Stimulated activated CD4-positive, alpha-beta T cell treated with anti-CD3 and anti-CD28 coated beads, Interleukin-4, amount 100 ng/mL, for 4 hours (primary cell): Measurements from ENCODE around the gene KL.

Source experiments
- DNase-seq, 2 experiments: peaks; one replicate each; pipeline ENCODE4 v3.0.0-alpha.2; 2020

The KL gene

DNA sequence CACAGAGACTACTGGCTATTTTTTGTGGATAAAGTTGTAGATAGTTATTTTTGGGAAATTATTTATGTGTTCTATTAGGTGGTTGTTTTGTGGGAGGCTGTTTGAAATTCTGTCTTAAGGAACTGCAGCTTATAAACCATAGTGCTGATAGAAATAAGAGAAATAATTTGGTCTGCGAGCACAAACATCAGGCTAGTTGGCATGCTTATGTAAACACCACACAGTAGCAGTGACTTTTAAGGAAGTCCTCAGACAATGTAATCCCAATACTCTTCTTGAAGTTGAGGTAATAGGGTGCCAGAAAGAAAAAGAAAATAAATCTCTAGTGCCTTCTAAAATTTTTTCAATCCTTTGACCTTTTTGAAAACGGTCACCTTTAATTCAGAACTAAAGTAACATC is 23.9 kb downstream of the KL start:
- DNase-seq = no peak

DNA sequence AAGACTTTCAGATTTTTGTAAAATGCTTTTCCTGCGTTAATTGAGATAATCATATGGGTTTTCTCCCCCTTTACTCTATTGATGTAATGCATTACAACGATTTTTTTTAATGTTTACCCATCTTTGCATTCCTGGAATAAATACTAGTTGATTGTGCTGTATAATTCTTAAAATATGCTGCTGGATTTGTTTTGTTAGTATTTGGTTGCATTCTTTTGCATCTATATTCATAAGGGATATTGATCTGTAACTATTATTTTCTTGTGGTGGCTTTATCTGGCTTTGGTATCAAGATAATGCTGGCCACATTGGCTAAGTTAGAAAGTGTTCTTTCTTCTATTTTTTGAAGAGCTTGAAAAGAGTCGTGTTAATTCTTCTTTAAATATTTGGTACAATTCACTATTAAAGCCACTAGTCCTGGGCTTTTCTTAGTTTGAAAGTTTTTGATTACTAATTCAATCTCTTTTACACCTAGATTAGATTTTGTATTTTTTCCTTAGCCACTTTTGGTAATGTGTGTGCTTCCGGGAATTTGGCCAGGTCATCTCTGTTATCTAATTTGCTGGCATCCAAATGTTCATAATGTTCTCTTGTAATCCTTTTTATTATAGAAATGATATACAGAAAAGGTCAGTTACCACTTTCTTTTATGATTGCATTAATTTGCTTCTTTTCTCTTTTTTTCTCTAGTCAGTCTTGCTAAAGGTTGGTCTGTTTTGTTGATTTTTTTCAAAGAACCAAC is 29.8 kb downstream of the KL start:
- DNase-seq = no peak

GRCh38 chr13:33050161-33050560 is 33.9 kb downstream of the KL start:
- no peak for DNase-seq

DNA sequence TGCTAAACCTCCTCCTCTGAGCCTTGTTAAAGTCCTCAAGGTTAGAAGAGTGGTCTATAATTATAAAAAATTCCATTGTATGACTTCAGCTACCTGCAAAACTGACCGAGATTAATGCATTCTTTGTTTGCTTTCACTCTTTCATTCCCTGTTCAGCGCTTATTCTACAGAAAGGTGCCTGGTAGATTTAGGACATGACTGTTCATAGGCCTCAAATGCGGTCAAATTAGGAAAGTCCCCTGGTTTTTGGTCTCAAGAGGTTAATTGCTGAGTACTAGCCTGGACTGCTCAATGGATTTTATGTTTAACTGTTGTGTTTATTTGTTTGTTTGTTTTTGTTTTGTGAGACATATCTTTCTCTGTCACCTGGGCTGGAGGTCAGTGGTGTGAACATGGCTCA is 35.4 kb downstream of the KL start:
- DNase-seq = no peak

DNA sequence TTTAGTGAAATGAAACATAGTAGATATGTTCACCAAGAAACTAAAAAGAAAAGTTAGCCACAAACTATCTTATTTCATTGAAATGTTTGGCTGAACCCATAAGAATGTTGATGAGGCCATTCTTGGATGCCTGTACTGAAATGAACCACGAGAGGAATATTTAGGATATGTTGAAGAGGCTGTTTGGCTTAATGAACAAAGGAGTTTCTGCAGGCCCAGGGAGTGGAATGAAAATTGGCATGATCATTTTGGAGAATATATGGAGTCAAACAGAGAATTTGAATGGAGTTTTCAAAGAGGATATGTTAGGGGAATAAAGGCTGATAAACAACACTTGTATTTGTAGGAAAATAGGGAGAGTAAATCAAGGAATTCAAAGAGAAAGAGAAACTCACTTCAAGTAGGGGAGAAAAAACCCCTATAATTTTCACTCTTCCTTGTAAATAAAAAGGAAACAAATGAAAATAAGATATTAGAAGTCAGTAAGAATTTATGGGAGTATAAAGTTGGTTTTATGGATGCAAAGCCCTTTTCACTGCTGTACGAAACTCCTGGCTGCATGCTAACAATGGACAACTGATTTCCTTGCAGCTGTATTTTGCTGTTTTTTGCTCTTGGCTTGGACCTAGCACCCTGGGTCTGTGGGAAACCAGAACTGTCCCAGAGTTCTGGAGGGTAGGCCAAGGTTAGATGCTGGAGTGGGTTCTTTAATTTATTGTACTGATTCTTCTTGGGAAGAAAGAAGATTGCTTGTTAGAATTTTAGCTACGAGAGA is 36.5 kb downstream of the KL start:
- DNase-seq = no peak

GRCh38 chr13:33053397-33054066 is 37.3 kb downstream of the KL start:
- no peak for DNase-seq

DNA sequence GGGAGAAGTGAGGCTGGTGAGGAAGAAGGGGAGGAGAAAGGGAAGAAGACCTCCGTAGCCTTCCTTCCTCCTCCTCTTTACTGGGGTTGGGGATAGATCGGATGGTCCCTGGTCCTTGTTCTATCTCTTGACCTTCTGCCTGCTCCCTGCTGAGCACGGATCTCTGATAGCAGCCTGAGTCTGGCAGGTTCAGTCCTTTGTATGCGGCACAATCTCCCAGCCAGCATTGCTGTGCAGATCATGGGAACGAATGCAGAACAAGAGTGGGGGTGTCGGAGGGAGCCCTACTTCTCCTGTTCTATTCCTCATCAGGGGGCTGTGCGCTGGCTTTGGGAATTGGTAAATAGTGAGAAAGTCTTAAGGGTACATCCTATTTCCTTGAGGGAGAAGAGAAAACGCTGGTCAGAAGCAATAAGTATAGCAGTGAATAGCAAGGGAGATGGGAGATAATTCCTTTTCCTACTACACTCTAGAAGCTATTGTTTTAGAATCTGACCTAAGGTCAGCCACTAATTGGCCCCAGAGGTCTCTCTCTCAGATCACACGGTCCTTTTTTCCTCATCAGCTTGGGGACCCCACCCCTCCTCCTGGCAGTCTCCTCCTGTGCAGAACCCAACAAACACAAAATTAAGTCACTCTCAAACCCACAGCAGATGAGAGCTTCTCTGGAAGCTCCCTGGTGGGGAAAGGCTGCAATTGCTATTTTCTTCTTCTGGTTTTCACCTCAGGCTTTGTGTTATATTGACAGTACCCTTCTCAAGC is 41.0 kb downstream of the KL start:
- no peak for DNase-seq

DNA sequence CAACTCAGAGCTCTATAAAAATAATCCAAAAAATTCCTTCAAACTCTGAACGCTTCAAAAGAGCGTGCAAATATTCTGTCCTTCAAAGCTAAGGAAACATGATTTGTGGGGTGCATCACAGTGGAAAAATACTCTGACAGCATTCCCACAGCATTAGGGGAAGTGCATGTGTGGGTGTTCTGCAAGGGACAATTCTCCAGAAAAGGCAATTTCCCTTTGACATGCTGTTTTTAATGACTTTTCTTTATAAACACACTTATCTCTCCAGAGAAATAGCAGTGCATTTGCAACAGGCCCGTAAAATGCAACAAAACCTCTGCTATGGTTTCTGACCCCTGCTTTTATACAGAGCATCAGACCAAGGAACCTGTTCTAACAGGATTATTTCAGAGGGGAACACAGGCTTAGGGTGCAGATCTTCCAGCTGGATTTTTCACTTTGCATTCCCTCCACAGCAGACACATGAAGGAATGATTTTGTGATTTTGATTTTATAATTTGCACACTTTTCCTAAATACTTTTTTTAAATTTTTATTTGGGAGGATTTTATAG is 42.6 kb downstream of the KL start:
- DNase-seq = no peak

DNA sequence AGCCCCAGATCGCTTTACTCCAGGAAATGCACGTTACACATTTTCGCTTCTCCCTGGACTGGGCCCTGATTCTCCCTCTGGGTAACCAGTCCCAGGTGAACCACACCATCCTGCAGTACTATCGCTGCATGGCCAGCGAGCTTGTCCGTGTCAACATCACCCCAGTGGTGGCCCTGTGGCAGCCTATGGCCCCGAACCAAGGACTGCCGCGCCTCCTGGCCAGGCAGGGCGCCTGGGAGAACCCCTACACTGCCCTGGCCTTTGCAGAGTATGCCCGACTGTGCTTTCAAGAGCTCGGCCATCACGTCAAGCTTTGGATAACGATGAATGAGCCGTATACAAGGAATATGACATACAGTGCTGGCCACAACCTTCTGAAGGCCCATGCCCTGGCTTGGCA is 44.6 kb downstream of the KL start:
- no peak for DNase-seq

DNA sequence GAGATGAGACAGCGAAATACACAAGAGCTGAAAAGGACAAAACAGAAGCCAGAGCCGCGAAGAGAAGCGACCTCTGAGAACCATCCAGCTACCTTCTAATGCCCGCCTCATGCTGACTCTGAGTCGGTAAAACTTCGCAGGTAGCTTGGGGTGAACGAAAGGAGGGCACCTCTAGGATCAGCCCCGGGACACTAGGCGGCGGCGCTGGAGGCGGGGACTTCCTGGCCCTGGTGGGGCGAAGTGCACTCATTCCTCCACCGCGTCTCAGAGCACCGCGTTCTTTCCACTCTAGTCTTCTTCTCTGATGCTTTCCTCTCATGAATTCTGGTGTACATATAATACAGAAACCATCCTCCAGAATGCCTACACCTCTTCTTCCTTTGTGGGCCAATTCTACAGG is 50.1 kb downstream of the KL start:
- DNase-seq = no peak

GRCh38 chr13:33069365-33069764 is 53.1 kb downstream of the KL start:
- no peak for DNase-seq

DNA sequence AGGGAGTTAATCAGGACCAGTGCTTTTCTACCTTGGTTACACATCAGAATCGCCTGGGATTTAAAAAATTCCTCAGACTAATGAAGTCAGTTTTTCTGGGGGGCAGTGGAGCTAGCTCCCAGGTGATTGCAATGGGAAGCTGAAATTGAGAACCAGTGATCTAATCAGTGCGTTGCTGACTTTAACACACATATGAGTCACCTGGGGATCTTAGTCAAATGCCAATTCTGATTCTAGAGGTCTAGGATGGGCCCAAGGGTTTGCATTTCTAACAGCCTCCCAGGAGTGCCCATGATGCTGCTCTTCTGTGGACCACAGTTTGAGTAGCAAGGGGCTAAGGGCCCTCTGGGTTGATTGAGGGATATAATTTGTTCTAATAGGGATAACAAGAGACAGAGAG is 54.5 kb downstream of the KL start:
- no peak for DNase-seq

DNA sequence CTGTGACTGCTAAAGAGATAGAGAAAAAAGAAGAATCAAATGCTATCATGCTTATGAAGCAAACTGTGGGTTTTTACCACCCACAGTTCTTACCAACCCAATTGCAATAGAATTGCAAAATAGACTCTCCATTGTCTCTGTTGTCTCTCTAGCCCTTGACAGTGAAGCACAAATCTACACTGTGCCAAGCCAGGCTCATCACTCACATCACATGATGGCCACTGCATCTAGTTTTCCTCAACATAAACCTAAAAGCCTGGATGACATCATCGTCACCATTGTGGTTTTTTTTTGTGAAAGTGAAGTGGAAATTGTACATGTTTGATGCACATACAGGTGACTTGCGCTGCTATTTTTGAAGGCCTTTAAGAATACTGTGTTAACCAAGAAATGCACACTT is 56.1 kb downstream of the KL start:
- no peak for DNase-seq

GRCh38 chr13:33072759-33073158 is 56.5 kb downstream of the KL start:
- no peak for DNase-seq

- no peak for DNase-seq
These were observed 57.1 kb downstream of the KL start for GRCh38 chr13:33073338-33073737.

DNA sequence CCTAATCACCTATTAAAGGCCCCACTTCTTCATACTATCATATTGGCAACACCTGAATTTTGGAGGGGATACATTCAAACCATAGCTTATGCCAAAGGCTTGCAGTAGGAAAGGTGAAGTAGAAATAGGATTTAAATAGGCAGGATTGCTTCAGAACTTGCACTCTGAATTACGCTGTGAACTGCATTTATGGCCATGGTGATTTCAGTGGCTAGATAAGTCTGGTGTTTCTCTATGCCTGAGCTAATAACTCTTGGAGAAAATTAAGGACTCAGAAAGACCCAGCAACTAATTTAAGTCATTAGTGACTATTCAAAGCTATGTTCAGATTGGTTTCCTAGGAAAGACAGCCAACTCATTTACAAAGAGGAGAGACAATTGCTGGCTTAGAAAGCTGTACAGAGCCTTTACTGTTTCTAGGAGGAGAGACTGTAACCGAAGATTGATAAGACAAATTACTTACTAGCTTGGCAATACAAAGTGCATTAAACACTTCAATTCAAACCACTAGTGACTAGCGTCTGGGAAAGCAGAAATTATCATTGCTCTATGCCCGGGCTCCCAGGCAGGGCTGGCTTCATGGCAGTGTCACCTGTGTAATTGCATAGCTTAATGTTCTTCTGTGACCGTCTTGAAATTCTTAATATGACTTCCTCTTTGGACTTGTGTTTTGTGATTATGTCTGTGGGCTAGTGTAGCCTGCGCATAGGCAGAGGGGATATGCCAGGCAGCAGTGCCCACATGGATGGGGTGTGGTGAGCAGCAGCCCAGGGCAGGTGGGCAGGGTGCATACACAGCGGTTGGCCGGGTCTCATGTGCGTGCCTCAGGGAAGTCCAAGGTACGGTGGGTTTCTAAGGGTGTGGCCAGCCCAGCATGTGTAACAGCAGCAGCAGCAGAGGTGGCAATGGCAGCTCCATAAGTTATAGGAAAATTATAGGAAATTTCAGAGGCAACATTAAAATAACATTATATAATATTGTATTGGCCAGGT is 60.1 kb downstream of the KL start:
- DNase-seq = no peak

DNA sequence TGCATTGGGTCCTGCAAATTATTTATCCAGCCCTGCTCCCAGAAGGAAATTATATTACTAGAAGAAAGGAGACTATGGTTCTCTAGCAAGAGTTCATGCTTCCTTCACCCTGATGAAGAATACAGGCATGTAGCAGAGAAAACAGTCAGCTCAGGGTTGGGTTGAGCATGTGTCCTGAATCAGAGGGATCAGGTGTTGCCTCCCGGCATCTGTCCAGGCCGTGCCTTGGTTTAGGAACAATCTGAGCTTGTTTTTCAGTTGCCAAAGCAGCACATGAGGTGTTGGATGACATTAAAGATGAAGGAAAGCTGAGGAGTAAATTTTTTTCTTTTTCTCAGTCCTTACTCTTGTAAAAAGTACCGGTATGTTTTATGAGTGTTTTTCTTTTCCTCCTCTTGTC is 62.0 kb downstream of the KL start:
- no peak for DNase-seq

- DNase-seq = no peak
These were observed 63.7 kb downstream of the KL start for GRCh38 chr13:33079960-33080359.

DNA sequence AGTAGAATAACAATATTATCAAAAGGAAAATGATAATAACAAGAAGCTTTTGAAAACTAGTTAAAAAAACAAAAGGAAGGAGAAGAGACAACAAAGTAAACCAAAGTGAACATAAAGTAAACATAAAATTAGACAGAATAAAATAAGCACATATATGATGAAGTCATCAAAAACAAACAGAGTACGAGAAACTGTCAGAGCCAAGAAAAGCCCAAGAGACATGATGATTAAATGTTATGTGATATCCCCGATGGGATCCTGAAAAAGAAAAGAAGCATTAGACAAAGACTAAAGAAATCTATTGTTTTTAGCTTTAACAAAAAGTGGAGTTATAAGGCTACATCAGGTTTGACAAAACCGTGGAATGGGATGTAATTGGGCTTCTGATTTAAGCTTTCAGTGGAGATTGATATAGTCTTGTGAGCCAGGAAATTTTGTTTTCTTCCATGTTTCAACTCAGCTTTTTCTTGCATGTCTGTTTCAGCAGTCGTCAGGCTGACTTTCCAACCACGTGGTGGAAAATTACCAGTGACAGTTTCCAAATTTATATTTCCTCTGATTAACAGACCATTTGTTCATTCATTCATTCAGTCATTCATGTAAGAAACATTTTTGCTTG is 64.9 kb downstream of the KL start:
- no peak for DNase-seq

- no peak for DNase-seq
These were observed 65.4 kb downstream of the KL start for GRCh38 chr13:33081666-33082065.

GRCh38 chr13:33083054-33083453 is 66.8 kb downstream of the KL start:
- no peak for DNase-seq
